Panc1 (cell line): ENCODE results near the gene OR7E24. TPM values are rescaled to one million over a fixed set of nuclear protein-coding genes. Genes with fewer than 3 reads are reported as not detected.
A peak's percentile ranks its signal among the peaks of the same experiment; 100 is the strongest.

ENCODE experiments used
- ATAC-seq: fragments of 200-7000 bp; cut with Tn5 transposase; 2 replicates; pipeline ENCODE4 v1.9.1; 2020; ENCODE audit warnings: mild to moderate bottlenecking, moderate library complexity
- Bru-seq: library from RNA; stranded (reverse); fragments of 400-500 nt; gene quantifications from one replicate; lab custom pipeline; 2021; lab: Mats Ljungman, UMichigan
- BruChase-seq, 2 experiments: library from RNA; stranded (reverse); fragments of 400-500 nt; gene quantifications; one replicate each; lab custom pipeline; 2021; lab: Mats Ljungman, UMichigan
- BruUV-seq: library from RNA; stranded (reverse); fragments of 400-500 nt; replicated peaks from 2 replicates; lab custom pipeline; 2021; lab: Mats Ljungman, UMichigan
- CTCF ChIA-PET: fragments of 300-600 bp; sonication (Branson Sonifier 250); formaldehyde crosslinking; loops from one replicate; lab custom pipeline; 2022; ENCODE audit warnings: antibody characterized with exemption; lab: Charles Lee
- POLR2A ChIA-PET: fragments of 300-600 bp; sonication (Branson Sonifier 250); formaldehyde crosslinking; loops from one replicate; lab custom pipeline; 2022; ENCODE audit warnings: antibody characterized with exemption; lab: Charles Lee
- DNase-seq: peaks from one replicate; pipeline ENCODE4 v3.0.0-alpha.2; 2010; ENCODE audit warnings: low read depth, low spot score
- H3K27ac ChIP-seq: 2 replicates; pipeline ENCODE4 v1.5.1; 2011; ENCODE audit warnings: mild to moderate bottlenecking, low read length, inconsistent platforms
- H3K27me3 ChIP-seq: fragments of 200-500 bp; sonication (Bioruptor generic); 2 replicates; pipeline ENCODE4 v1.6.0; 2014; ENCODE audit warnings: low read length, inconsistent platforms; ENCODE audit not compliant: control insufficient read depth, insufficient read depth
- H3K36me3 ChIP-seq: fragments of 200-500 bp; sonication (Bioruptor generic); 2 replicates; pipeline ENCODE4 v1.5.1; 2014; ENCODE audit warnings: inconsistent platforms, mild to moderate bottlenecking, low read length, moderate library complexity; ENCODE audit not compliant: control insufficient read depth, insufficient read depth
- H3K4me1 ChIP-seq: 2 replicates; pipeline ENCODE4 v1.5.1; 2011; ENCODE audit warnings: inconsistent platforms, mild to moderate bottlenecking, low read length, moderate library complexity; ENCODE audit not compliant: control insufficient read depth, insufficient read depth
- H3K4me3 ChIP-seq, 2 experiments: 2 replicates each; pipeline ENCODE4 v1.5.1; 2011 to 2012; ENCODE audit warnings: low read depth in 2 of 2, low read length in 2 of 2, mild to moderate bottlenecking in 2 of 2, inconsistent platforms in 1 of 2, moderate library complexity in 1 of 2
- H3K9me3 ChIP-seq: fragments of 200-500 bp; sonication (Bioruptor generic); 2 replicates; pipeline ENCODE4 v1.5.1; 2014; ENCODE audit warnings: low read depth, mild to moderate bottlenecking, inconsistent platforms, low read length, moderate library complexity; ENCODE audit not compliant: control insufficient read depth, insufficient read depth
- POLR2AphosphoS5 ChIP-seq: IDR thresholded peaks from 2 replicates; pipeline ENCODE4 v1.6.1; 2012; ENCODE audit warnings: mild to moderate bottlenecking, low read depth, low read length, moderate library complexity
- SIN3A ChIP-seq: IDR thresholded peaks from 2 replicates; pipeline ENCODE4 v1.6.1; 2012; ENCODE audit warnings: low read depth, mild to moderate bottlenecking, low read length, moderate library complexity, borderline replicate concordance; ENCODE audit not compliant: insufficient read depth
- TCF7L2 ChIP-seq: IDR thresholded peaks from 2 replicates; pipeline ENCODE4 v1.6.1; 2011; ENCODE audit warnings: mild to moderate bottlenecking, low read depth, low read length, inconsistent platforms
- in situ Hi-C: cut with HindIII; loops from 2 replicates; pipeline ENCODE4 v1.10.0; 2016; ENCODE audit warnings: low sequenced_read_pairs, low pct_unique_long_range_greater_than_20kb
- intact Hi-C: fragments of 100-400 bp; cut with micrococcal nuclease; formaldehyde crosslinking; loops from one replicate; pipeline ENCODE4 v1.10.0; 2022; ENCODE audit not compliant: unreplicated experiment
- long read RNA-seq: library from polyadenylated mRNA; unstranded; transcript quantifications from one replicate; pipeline ENCODE4 v2.0.0, GENCODE V29; 2021; ENCODE audit not compliant: unreplicated experiment
- polyA plus RNA-seq: library from polyadenylated mRNA; unstranded; fragments of >200 nt; gene quantifications from one replicate; pipeline ENCODE4 v1.2.1, GENCODE V29; 2012; ENCODE audit warnings: missing spikeins; ENCODE audit not compliant: insufficient read length
- total RNA-seq: library from RNA; stranded (reverse); gene quantifications from one replicate; pipeline ENCODE4 v1.2.1, GENCODE V29; 2021; ENCODE audit not compliant: unreplicated experiment
- TF ChIP-seq, protein P1 (sequence below), 2 experiments: IDR thresholded peaks; 2 replicates each; pipeline ENCODE4 v1.6.1; 2011 to 2012; ENCODE audit warnings: low read depth in 2 of 2, control low read depth in 1 of 2, low read length in 1 of 2, mild to moderate bottlenecking in 1 of 2, moderate library complexity in 1 of 2; ENCODE audit not compliant: insufficient read depth in 1 of 2
- TF ChIP-seq, protein P2 (sequence below): fragments of 450-650 bp; IDR thresholded peaks from 2 replicates; pipeline ENCODE4 v1.5.1; 2017; ENCODE audit warnings: mild to moderate bottlenecking

The OR7E24 gene
- total RNA-seq = not detected
- polyA plus RNA-seq = not detected
- not detected for Bru-seq, nascent RNA
- BruChase-seq, experiment 1, labeled RNA remaining after a 2-hour chase = not detected
- BruChase-seq, experiment 2, labeled RNA remaining after a 6-hour chase = not detected
- long read RNA-seq = 0 reads

DNA sequence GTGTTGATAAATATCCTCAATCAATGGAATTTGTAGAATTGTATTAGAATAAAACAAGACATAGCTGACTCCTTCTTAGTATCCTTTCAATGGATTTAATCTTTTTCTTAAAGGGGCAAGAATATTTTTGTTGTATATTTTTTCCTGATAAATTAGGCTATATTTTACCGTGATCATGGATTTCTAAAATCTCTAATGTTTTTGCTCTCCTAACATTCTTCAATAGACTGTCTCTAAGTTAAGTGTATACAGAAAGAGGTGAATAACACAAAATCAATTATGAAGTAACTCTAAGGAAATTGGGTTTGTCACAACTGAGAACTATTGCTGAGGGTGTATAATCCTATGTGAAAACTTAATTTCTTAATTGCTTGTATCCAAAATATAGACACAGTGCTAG, at the start of gene OR7E24:
OR7E24 (plus strand) TSS at position 301 of the 400 bp plus-strand sequence. CDS start 114 bp downstream, outside the sequence.
- H3K36me3 ChIP-seq = no peaks in the 10 kb centered on the region
- no peak within 1 kb of the TSS for H3K27ac ChIP-seq
- DNase-seq = no peak
- CTCF ChIA-PET = no interaction called here
- no peak for ATAC-seq
- H3K27me3 ChIP-seq = no peaks in the 10 kb centered on the region
- no TSS peak for BruUV-seq
- POLR2A ChIA-PET = no interaction called here
- H3K9me3 ChIP-seq = no peaks in the 10 kb centered on the region
- intact Hi-C loops (no loop called here), in situ Hi-C loops (no loop called here)
- no peaks in the 10 kb centered on the region for H3K4me1 ChIP-seq
- TF ChIP-seq SIN3A = no peak
- no peak for TF ChIP-seq TCF7L2
- TF ChIP-seq, protein P1, sequence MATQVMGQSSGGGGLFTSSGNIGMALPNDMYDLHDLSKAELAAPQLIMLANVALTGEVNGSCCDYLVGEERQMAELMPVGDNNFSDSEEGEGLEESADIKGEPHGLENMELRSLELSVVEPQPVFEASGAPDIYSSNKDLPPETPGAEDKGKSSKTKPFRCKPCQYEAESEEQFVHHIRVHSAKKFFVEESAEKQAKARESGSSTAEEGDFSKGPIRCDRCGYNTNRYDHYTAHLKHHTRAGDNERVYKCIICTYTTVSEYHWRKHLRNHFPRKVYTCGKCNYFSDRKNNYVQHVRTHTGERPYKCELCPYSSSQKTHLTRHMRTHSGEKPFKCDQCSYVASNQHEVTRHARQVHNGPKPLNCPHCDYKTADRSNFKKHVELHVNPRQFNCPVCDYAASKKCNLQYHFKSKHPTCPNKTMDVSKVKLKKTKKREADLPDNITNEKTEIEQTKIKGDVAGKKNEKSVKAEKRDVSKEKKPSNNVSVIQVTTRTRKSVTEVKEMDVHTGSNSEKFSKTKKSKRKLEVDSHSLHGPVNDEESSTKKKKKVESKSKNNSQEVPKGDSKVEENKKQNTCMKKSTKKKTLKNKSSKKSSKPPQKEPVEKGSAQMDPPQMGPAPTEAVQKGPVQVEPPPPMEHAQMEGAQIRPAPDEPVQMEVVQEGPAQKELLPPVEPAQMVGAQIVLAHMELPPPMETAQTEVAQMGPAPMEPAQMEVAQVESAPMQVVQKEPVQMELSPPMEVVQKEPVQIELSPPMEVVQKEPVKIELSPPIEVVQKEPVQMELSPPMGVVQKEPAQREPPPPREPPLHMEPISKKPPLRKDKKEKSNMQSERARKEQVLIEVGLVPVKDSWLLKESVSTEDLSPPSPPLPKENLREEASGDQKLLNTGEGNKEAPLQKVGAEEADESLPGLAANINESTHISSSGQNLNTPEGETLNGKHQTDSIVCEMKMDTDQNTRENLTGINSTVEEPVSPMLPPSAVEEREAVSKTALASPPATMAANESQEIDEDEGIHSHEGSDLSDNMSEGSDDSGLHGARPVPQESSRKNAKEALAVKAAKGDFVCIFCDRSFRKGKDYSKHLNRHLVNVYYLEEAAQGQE (IDR thresholded peaks at IDR 0.05; ENCODE audit: insufficient read depth in 1 of 2, low read depth in 2 of 2, low read length in 1 of 2) = no peak
- TF ChIP-seq, protein P2, sequence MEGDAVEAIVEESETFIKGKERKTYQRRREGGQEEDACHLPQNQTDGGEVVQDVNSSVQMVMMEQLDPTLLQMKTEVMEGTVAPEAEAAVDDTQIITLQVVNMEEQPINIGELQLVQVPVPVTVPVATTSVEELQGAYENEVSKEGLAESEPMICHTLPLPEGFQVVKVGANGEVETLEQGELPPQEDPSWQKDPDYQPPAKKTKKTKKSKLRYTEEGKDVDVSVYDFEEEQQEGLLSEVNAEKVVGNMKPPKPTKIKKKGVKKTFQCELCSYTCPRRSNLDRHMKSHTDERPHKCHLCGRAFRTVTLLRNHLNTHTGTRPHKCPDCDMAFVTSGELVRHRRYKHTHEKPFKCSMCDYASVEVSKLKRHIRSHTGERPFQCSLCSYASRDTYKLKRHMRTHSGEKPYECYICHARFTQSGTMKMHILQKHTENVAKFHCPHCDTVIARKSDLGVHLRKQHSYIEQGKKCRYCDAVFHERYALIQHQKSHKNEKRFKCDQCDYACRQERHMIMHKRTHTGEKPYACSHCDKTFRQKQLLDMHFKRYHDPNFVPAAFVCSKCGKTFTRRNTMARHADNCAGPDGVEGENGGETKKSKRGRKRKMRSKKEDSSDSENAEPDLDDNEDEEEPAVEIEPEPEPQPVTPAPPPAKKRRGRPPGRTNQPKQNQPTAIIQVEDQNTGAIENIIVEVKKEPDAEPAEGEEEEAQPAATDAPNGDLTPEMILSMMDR = no peak
- TF ChIP-seq POLR2AphosphoS5 = no peak
- no peak within 1 kb of the TSS for H3K4me3 ChIP-seq

DNA sequence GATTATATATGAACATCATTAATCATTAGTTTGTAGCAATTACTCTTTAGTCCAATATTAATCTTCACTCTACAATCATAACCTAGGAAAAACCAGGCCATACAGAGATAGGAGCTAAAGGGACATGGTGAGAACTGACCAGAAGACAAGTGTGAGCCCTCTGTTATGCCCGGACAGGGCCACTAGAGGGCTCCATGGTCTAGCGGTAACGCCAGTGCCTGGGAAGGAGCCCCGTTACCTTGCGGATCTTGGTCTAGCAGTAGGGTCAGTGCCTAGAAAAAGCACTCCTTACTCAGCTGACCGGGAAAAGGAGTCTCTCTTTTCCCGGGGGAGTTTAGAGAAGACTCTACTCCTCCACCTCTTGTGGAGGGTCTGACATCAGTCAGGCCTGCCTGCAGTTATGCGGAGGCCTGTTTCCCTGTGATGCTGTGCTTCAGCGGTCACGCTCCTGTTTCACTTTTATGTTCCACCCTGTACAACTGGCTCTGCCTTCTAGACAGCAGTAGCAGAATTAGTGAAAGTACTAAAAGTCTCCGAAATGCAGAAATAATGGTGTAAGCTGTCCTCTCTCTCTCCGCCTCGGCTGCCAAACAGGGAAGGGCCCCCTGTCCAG, 45.1 kb upstream of the OR7E24 start:
- ChIA-PET CTCF (no interaction called here), POLR2A (no interaction called here)
- H3K4me3 ChIP-seq = peak overlapping the region; percentile 25 to 54; a peak in 3 of 4 replicates
- H3K9me3 ChIP-seq = no peaks in the 10 kb centered on the region
- BruUV-seq = no TSS peak
- ATAC-seq = peak; percentile 90
- DNase-seq = peak; percentile 38
- no peak for TF ChIP-seq TCF7L2
- TF ChIP-seq, protein P2 = peak; percentile 88
- intact Hi-C loops = no loop called here
- no peaks in the 10 kb centered on the region for H3K36me3 ChIP-seq
- H3K4me1 ChIP-seq = no peaks in the 10 kb centered on the region
- H3K27me3 ChIP-seq = no peaks in the 10 kb centered on the region
- H3K27ac ChIP-seq = no peak overlapping the region
- in situ Hi-C loops = no loop called here
